ENCODE data around the gene CTNNA1.

CTNNA1 gene

DNA sequence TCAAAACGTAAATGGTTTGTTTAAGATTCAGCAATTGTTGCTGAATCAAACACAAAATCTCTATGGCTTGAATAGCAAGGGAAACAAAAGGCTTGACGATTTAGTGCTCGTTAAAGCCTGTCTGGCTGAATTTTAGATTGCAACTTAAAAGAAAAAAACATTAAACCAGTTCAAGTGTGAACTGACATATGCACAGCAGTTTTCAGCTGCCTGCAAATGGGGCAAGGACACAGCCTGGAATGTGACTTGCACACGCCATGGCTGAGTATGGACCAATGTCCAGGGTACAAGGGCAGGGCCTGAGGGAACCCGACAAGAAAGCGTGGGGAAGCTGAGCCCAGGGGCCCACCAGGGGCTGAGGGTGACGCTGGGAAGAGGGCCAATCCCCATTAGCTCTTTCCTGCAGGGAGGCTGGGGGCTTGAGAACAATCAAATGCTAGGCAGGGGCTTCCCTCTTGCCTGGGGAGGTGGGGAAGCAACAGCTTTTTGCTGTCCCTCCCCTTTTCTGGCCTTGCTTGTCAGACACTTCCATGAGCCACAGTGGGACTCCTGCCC, 211.5 kb downstream of the CTNNA1 start:
- no peak for DNase-seq (ENCODE audit: low spot score)

DNA sequence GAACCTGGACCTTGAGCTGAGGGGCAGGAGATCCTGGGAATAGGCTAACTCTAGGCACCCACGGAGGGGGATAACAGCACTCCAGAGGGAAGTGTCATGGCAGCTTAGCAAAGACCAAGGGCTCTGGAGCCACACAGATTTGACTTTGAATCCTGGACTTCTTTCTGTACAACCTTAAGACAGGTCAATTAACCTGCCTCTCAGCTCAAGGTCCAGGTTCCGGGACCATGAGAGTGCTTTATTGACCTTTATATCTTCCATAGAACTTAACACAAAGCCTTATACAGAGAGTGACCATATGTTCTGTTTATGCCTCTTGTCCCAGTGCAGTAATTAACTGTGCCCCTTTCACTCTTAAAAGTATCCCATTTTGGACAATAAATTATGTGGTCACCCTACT, 212.4 kb downstream of the CTNNA1 start:
- DNase-seq (ENCODE audit: low spot score), result no peak

DNA sequence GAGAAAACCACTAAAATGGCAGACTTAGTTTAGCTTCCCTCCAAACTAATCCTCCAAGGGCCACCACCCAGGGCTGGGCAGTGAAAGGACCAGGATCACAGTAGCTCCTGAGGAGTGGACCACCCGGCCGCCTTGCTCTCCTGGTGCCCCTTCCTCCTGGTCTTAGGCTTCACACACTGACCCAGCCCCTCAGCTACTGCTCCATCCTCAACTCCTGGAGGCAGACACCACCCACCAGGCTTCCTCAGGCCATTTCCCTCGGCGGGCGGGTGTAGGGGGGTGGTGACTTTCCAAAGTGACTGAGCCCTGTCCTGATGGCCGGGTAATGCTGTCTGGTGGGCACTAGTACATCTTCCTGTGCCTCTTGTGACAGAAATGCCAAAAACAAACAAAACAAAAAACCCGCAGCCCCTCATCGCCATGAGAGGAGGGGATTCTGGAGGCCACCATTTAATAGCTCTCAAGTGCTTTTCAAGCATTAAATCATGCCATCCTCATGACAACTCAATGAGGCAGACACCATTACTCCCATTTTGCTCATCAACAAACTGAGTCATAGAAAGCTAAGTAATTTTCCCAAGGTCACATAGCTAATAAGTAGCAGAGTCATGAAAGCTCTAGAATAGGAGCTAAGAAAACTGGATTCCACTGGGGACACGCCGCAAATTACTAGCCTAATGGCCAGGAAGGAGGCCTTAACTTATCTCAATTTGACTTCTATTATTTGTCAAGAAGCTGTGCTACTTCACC, 213.2 kb downstream of the CTNNA1 start:
- no peak for DNase-seq (ENCODE audit: low spot score)

- no peak for DNase-seq (ENCODE audit: low spot score)
These were observed 214.7 kb downstream of the CTNNA1 start for GRCh38 chr5:138967791-138968448.

GRCh38 chr5:138968601-138969000, 215.4 kb downstream of the CTNNA1 start:
- no peak for DNase-seq (ENCODE audit: low spot score)

- no peak for DNase-seq (ENCODE audit: low spot score)
These were observed 216.2 kb downstream of the CTNNA1 start for GRCh38 chr5:138969323-138970002.

GRCh38 chr5:138972230-138972629, 219.0 kb downstream of the CTNNA1 start:
- DNase-seq (ENCODE audit: low spot score), result no peak

DNA sequence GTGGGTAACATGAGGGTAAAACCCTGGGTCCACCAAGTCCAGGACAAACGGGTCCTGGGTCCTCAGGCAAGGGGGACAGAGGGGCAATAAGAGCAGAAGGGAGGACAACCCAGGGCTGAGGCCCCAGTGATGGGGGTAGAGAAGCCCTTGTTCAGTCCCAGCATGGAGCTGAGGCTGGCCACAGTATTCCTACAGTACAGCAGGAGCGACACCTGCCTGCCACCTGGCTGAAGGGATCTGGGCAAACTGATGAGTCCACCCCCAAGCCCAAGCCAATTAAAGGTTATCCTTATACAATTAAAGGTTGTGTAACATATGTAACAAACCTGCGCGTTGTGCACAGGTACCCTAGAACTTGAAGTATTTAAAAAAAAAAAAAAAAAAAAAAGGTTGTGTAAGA, 219.6 kb downstream of the CTNNA1 start:
- DNase-seq (ENCODE audit: low spot score), result no peak

- DNase-seq (ENCODE audit: low spot score), result peak; percentile 83
These were observed 221.2 kb downstream of the CTNNA1 start for GRCh38 chr5:138974227-138975063.

DNA sequence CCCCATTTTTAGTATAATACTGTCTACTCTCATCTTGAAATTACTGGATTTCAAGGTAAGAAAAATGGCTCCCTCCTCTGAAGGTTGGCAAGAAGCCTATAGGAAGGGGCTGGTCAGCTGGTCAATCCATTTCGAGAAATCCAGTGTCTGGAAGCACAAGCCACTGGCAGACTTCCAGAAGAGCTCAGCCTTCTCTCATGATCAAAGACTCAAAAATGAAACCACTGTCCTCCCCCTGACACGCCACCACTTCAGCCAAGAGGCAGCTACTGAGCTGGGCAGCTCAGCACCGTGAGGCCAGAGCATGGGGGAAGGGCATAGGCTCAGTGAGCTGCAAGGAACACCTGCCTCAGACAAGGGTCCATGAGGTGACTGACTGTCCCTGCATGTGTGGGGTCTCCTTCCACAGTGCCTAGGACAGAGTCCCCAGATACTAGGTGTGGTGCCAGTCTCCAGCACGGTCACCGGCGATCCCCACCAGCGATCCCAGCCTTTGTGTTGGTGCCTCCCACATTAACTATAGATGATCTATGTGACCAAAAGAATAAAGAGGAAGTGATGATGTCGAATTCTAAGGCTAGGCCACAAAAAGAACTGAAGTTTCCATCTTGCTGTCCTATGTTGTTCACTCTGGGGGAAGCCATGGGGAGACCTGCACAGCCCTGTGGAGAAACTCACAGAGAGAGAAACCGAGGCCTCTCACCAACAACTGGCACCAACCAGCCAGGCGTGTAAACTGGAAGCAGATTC, 222.0 kb downstream of the CTNNA1 start:
- DNase-seq (ENCODE audit: low spot score), result peak; percentile 57

- DNase-seq (ENCODE audit: low spot score), result no peak
These were observed 224.9 kb downstream of the CTNNA1 start for GRCh38 chr5:138978080-138978479.

GRCh38 chr5:138978581-138978980, 225.4 kb downstream of the CTNNA1 start:
- DNase-seq (ENCODE audit: low spot score), result no peak

DNA sequence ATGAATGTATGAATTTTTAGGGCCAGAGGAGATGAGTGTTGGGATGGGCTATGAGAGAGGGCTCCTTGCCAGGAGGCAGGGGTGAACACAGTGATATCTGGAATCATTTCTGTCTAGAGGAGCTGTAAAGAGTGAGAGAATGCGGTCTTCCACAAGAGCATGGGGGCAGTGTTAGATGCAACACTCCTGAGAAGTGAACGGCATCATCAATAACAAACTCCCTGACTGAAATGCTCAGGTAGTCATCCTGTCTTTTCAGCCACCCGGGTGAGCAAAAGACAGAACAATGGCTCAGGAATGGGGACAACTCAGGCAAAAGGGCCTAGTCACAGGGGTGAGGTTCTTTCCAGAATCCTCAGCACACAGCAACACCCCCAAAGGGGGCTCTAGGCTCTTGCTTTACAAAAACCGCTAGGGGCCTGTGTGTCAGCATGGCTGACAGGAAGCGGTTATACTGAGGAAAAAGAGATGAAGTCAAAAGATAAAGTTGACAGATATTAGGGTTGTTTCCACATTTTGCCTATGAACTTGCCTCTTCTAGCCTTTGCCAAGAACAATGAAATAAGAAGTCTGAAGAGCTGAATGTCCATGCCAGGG, 226.6 kb downstream of the CTNNA1 start:
- DNase-seq (ENCODE audit: low spot score), result no peak

DNA sequence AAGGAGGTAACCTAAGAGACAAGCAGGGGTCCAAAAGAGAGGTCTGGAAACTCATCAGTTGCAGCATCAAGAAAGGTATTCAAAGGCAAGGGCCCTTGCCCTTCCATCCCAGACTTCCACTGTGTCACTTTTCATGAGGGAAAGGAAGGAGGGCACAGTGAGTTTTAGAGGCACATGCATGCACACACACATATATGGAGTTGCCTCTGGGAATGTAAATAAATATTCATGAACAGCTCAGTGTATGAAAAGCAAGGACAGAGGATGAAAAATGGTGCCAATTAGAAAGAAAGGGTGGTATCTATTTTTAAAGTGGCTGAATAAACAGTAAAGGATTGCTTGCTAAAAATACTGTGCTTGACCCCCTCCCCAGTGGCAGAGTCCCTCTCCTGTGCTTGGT, 227.2 kb downstream of the CTNNA1 start:
- DNase-seq (ENCODE audit: low spot score), result no peak

GRCh38 chr5:138981131-138981530, 227.9 kb downstream of the CTNNA1 start:
- DNase-seq (ENCODE audit: low spot score), result no peak

- DNase-seq (ENCODE audit: low spot score), result no peak
These were observed 228.4 kb downstream of the CTNNA1 start for GRCh38 chr5:138981586-138981985.

DNA sequence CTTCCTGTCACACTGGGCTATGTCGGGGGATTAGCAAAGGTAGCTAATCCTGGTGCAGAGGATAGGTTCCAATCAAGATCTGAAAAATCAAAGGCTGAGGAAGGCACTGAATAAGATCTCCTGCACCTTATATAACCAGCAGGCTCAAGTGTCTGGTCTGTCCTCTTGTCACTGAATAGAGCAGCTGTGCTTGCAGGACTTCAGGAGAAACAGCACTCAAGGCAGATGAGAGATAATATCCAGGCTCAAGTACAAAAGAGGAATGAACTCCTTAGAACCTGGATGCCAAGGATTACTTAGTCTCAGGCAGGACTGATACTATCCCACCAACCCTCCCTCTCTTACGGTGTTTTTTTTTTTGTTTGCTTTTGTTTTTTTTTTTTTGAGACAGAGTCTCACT, 230.8 kb downstream of the CTNNA1 start:
- no peak for DNase-seq (ENCODE audit: low spot score)

Data from pons (tissue), 1 donor.